ENCODE results near the gene FAS. TPM values are rescaled to one million over a fixed set of nuclear protein-coding genes. Genes with fewer than 3 reads are reported as not detected.

FAS gene
- total and polyA plus RNA-seq, 2 donors (not counting 1 experiment from before 2014, with no cell fraction given): 11.5 to 12.4 TPM

GRCh38 chr10:88980800-88981199 lies 9.8 kb upstream of the FAS start:
- Mint-ChIP-seq H3K9me3 (ENCODE audit: insufficient read depth) (no peaks in the 10 kb centered on the region), H3K4me1 (peaks cover under 1% of the 10 kb centered on the region), H3K27me3 (no peaks in the 10 kb centered on the region), H3K4me3 (no peak overlapping the region), H3K27ac (no peak overlapping the region)
- Histone ChIP-seq H3K27ac (ENCODE audit: low read length in 2 of 2) (no peak overlapping the region), H3K4me2 (replicated peaks; ENCODE audit: low read depth, low read length, poor library complexity, severe bottlenecking) (no peak overlapping the region), H3K4me3 (ENCODE audit: control extremely low read depth in 1 of 5, extremely low read depth in 1 of 5, insufficient read depth in 1 of 5, low read depth in 2 of 5, low read length in 4 of 5) (no peak overlapping the region), H3K4me1 (ENCODE audit: control insufficient read depth in 2 of 2, insufficient read depth in 2 of 2, low read length in 2 of 2) (no peaks in the 10 kb centered on the region), H3K27me3 (replicated peaks in 1 of 4; ENCODE audit: control extremely low read depth in 1 of 4, control insufficient read depth in 3 of 4, insufficient read depth in 4 of 4, low read length in 3 of 4) (no peaks in the 10 kb centered on the region), H3K79me2 (ENCODE audit: control insufficient read depth, insufficient read depth, low read length) (no peaks in the 10 kb centered on the region), H4K20me1 (ENCODE audit: control insufficient read depth, insufficient read depth, low read length, poor library complexity, severe bottlenecking) (no peaks in the 10 kb centered on the region), H3K36me3 (replicated peaks in 1 of 2; ENCODE audit: control extremely low read depth in 1 of 2, control insufficient read depth in 1 of 2, extremely low read depth in 1 of 2, insufficient read depth in 2 of 2, low read length in 1 of 2) (no peaks in the 10 kb centered on the region), H3K9me3 (ENCODE audit: control extremely low read depth in 1 of 3, control insufficient read depth in 2 of 3, insufficient read depth in 1 of 3, low read length in 2 of 3) (no peaks in the 10 kb centered on the region), H2AFZ (ENCODE audit: insufficient read depth, low read depth, low read length, poor library complexity, severe bottlenecking) (no peak overlapping the region), H3K9ac (ENCODE audit: low read length) (no peak overlapping the region)
- TF ChIP-seq CTCF (IDR thresholded peaks at IDR 0.05) (no peak), EZH2 (IDR thresholded peaks at IDR 0.05; ENCODE audit: borderline replicate concordance, insufficient read depth, low read depth, low read length, poor library complexity, severe bottlenecking) (no peak)
- DNase-seq (no peak), ATAC-seq (ENCODE audit: low read depth) (no peak)
- POLR2A ChIA-PET: no interaction called here
- intact Hi-C loops (cut with micrococcal nuclease): no loop called here
- WGBS (ENCODE audit: insufficient coverage): 100% methylated on average over 1 of the region's 4 CpGs
- CTCF ChIA-PET: interaction anchor here (1.6 to 2.6 kb wide), 2 partner anchors 10 to 46 kb away, joined by 5 to 6 read pairs; partner anchors contain the start of gene FAS

GRCh38 chr10:88981435-88981834 lies 9.2 kb upstream of the FAS start:
- H3K4me1 ChIP-seq (ENCODE audit: control insufficient read depth in 2 of 2, insufficient read depth in 2 of 2, low read length in 2 of 2): no peaks in the 10 kb centered on the region
- peaks cover 2% of the 10 kb centered on the region for H3K9me3 Mint-ChIP-seq (ENCODE audit: insufficient read depth)
- no peak overlapping the region for H2AFZ ChIP-seq (ENCODE audit: insufficient read depth, low read depth, low read length, poor library complexity, severe bottlenecking)
- no peak overlapping the region for H3K4me2 ChIP-seq (replicated peaks; ENCODE audit: low read depth, low read length, poor library complexity, severe bottlenecking)
- H3K4me3 ChIP-seq (ENCODE audit: control extremely low read depth in 1 of 5, extremely low read depth in 1 of 5, insufficient read depth in 1 of 5, low read depth in 2 of 5, low read length in 4 of 5): no peak overlapping the region
- intact Hi-C loops (cut with micrococcal nuclease): no loop called here
- no peaks in the 10 kb centered on the region for H3K27me3 Mint-ChIP-seq
- CTCF ChIA-PET: interaction anchor here (2.6 kb wide), 1 partner anchor 9 kb away, joined by 6 read pairs; the partner anchor contains the start of gene FAS
- H3K79me2 ChIP-seq (ENCODE audit: control insufficient read depth, insufficient read depth, low read length): no peaks in the 10 kb centered on the region
- no peaks in the 10 kb centered on the region for H3K27me3 ChIP-seq (replicated peaks in 1 of 4; ENCODE audit: control extremely low read depth in 1 of 4, control insufficient read depth in 3 of 4, insufficient read depth in 4 of 4, low read length in 3 of 4)
- H3K4me3 Mint-ChIP-seq: no peak overlapping the region
- H3K9me3 ChIP-seq (ENCODE audit: control extremely low read depth in 1 of 3, control insufficient read depth in 2 of 3, insufficient read depth in 1 of 3, low read length in 2 of 3): peaks cover 0 to 2% (median 2%) of the 10 kb centered on the region in 3 donors
- H3K27ac ChIP-seq (ENCODE audit: low read length in 2 of 2): no peak overlapping the region
- H4K20me1 ChIP-seq (ENCODE audit: control insufficient read depth, insufficient read depth, low read length, poor library complexity, severe bottlenecking): no peaks in the 10 kb centered on the region
- POLR2A ChIA-PET: no interaction called here
- ATAC-seq (ENCODE audit: low read depth): no peak
- TF ChIP-seq CTCF (IDR thresholded peaks at IDR 0.05) (no peak), EZH2 (IDR thresholded peaks at IDR 0.05; ENCODE audit: borderline replicate concordance, insufficient read depth, low read depth, low read length, poor library complexity, severe bottlenecking) (no peak)
- no peaks in the 10 kb centered on the region for H3K36me3 ChIP-seq (replicated peaks in 1 of 2; ENCODE audit: control extremely low read depth in 1 of 2, control insufficient read depth in 1 of 2, extremely low read depth in 1 of 2, insufficient read depth in 2 of 2, low read length in 1 of 2)
- no peak overlapping the region for H3K9ac ChIP-seq (ENCODE audit: low read length)
- H3K4me1 Mint-ChIP-seq: peaks cover 1% of the 10 kb centered on the region
- no peak overlapping the region for H3K27ac Mint-ChIP-seq
- 97% methylated on average over 4 of the region's 5 CpGs for WGBS (ENCODE audit: insufficient coverage)
- DNase-seq: no peak

All from B cell (primary cell).